GM23338 (cell line): ENCODE data around the gene TNFRSF4. TPM values are rescaled to one million over a fixed set of nuclear protein-coding genes. Genes with fewer than 3 reads are reported as not detected.

Experiments used
- CREB1 ChIP-seq: fragments of 250-450 bp; sonication (Bioruptor Pico); IDR thresholded peaks from 2 replicates; pipeline ENCODE4 v1.5.0; 2020; ENCODE audit warnings: low read depth, mild to moderate bottlenecking, moderate library complexity
- JUNB ChIP-seq: IDR thresholded peaks from one replicate; pipeline ENCODE4 v1.6.1; 2016; ENCODE audit warnings: antibody characterized with exemption; ENCODE audit not compliant: unreplicated experiment
- NANOG ChIP-seq: IDR thresholded peaks from 2 replicates; pipeline ENCODE4 v1.6.1; 2016; ENCODE audit warnings: antibody characterized with exemption, borderline replicate concordance
- STAT1 ChIP-seq: IDR thresholded peaks from one replicate; pipeline ENCODE4 v1.6.1; 2016; ENCODE audit warnings: antibody characterized with exemption; ENCODE audit not compliant: unreplicated experiment
- ZNF114 ChIP-seq: fragments of 250-450 bp; sonication (Bioruptor Pico); IDR thresholded peaks from 2 replicates; pipeline ENCODE4 v1.5.0; 2020; ENCODE audit warnings: mild to moderate bottlenecking, moderate library complexity
- polyA plus RNA-seq: library from polyadenylated mRNA; unstranded; fragments of >200 nt; fragmentation: Nextera tagmentation; extraction: Ambion mirVana; gene quantifications from 2 replicates; pipeline ENCODE4 v1.2.1, GENCODE V29; 2016
- total RNA-seq: library from RNA; depleted of rRNA; stranded (reverse); fragments of >200 nt; shearing (Covaris generic); gene quantifications from 2 replicates; pipeline ENCODE4 v1.2.3, GENCODE V29; 2014
- TF ChIP-seq, protein P1 (sequence below): fragments of 250-450 bp; sonication (Bioruptor Pico); IDR thresholded peaks from 2 replicates; pipeline ENCODE4 v1.5.0; 2020; ENCODE audit warnings: mild to moderate bottlenecking, moderate library complexity
- TF ChIP-seq, protein P2 (sequence below), 2 experiments: fragments of 200-600 bp in 1 of 2; sonication (generic) in 1 of 2; conservative IDR thresholded peaks; 2 replicates each; pipeline versions ENCODE4 v1.5.1 to v1.6.1; 2016 to 2017; ENCODE audit warnings: antibody characterized with exemption in 2 of 2, low read depth in 2 of 2, mild to moderate bottlenecking in 2 of 2, moderate library complexity in 1 of 2
- TF ChIP-seq, protein P3 (sequence below): IDR thresholded peaks from one replicate; pipeline ENCODE4 v1.6.1; 2018; ENCODE audit warnings: antibody characterized with exemption; ENCODE audit not compliant: unreplicated experiment

The TNFRSF4 gene
- total and polyA plus RNA-seq, 2 experiments from 2014 or later: not detected

DNA sequence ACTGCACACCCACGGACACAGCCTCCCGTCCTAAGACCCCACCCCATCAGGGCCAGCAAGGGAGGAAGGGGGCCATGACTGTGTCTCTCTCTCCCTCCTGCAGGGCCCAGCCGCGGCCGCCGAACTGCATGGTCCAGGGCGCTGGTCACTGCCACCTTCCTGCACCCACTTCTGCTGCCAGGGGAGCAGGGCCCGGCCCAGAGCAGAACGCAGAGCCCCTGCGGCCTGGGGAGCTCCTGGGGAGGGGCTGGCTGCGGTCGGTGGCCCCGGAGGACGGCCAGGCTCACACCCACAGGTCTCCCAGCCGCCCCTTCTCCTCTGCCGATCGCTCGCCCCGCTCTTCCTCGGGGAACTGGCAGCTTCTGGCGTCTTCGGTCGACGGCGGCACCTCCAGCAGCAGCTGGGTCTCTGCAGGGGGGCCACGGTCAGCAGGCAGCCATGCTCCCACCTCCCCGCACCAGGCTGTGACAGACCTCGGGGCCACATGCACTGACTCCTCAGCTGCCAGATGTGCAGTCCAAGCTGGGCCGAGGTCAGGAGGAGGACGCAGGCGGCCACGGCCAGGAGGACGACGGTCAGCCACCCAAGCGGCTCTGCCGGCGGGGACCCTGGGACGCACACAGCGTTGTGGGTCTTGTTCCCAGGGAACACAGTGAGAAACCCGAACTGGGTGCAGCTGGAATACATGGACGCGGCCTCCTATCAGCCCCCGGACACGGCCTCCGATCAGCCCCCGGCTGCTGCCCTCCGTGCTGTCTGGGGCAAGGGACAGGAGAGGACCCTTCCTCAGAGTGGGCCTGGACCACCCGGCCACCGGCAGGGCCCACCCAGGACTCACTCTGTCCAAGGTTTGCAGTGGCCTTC is 10.2 kb downstream of the TNFRSF4 start (continued):
- TF ChIP-seq, protein P1, sequence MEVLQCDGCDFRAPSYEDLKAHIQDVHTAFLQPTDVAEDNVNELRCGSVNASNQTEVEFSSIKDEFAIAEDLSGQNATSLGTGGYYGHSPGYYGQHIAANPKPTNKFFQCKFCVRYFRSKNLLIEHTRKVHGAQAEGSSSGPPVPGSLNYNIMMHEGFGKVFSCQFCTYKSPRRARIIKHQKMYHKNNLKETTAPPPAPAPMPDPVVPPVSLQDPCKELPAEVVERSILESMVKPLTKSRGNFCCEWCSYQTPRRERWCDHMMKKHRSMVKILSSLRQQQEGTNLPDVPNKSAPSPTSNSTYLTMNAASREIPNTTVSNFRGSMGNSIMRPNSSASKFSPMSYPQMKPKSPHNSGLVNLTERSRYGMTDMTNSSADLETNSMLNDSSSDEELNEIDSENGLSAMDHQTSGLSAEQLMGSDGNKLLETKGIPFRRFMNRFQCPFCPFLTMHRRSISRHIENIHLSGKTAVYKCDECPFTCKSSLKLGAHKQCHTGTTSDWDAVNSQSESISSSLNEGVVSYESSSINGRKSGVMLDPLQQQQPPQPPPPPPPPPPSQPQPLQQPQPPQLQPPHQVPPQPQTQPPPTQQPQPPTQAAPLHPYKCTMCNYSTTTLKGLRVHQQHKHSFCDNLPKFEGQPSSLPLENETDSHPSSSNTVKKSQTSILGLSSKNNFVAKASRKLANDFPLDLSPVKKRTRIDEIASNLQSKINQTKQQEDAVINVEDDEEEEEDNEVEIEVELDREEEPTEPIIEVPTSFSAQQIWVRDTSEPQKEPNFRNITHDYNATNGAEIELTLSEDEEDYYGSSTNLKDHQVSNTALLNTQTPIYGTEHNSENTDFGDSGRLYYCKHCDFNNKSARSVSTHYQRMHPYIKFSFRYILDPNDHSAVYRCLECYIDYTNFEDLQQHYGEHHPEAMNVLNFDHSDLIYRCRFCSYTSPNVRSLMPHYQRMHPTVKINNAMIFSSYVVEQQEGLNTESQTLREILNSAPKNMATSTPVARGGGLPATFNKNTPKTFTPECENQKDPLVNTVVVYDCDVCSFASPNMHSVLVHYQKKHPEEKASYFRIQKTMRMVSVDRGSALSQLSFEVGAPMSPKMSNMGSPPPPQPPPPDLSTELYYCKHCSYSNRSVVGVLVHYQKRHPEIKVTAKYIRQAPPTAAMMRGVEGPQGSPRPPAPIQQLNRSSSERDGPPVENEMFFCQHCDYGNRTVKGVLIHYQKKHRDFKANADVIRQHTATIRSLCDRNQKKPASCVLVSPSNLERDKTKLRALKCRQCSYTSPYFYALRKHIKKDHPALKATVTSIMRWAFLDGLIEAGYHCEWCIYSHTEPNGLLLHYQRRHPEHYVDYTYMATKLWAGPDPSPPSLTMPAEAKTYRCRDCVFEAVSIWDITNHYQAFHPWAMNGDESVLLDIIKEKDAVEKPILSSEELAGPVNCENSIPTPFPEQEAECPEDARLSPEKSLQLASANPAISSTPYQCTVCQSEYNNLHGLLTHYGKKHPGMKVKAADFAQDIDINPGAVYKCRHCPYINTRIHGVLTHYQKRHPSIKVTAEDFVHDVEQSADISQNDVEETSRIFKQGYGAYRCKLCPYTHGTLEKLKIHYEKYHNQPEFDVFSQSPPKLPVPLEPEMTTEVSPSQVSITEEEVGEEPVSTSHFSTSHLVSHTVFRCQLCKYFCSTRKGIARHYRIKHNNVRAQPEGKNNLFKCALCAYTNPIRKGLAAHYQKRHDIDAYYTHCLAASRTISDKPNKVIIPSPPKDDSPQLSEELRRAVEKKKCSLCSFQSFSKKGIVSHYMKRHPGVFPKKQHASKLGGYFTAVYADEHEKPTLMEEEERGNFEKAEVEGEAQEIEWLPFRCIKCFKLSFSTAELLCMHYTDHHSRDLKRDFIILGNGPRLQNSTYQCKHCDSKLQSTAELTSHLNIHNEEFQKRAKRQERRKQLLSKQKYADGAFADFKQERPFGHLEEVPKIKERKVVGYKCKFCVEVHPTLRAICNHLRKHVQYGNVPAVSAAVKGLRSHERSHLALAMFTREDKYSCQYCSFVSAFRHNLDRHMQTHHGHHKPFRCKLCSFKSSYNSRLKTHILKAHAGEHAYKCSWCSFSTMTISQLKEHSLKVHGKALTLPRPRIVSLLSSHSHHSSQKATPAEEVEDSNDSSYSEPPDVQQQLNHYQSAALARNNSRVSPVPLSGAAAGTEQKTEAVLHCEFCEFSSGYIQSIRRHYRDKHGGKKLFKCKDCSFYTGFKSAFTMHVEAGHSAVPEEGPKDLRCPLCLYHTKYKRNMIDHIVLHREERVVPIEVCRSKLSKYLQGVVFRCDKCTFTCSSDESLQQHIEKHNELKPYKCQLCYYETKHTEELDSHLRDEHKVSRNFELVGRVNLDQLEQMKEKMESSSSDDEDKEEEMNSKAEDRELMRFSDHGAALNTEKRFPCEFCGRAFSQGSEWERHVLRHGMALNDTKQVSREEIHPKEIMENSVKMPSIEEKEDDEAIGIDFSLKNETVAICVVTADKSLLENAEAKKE (CRISPR knock-in tag): no peak
- TF ChIP-seq CREB1 (CRISPR knock-in tag): no peak
- no peak for TF ChIP-seq NANOG
- TF ChIP-seq JUNB: no peak
- TF ChIP-seq ZNF114 (CRISPR knock-in tag): no peak
- TF ChIP-seq, protein P2, sequence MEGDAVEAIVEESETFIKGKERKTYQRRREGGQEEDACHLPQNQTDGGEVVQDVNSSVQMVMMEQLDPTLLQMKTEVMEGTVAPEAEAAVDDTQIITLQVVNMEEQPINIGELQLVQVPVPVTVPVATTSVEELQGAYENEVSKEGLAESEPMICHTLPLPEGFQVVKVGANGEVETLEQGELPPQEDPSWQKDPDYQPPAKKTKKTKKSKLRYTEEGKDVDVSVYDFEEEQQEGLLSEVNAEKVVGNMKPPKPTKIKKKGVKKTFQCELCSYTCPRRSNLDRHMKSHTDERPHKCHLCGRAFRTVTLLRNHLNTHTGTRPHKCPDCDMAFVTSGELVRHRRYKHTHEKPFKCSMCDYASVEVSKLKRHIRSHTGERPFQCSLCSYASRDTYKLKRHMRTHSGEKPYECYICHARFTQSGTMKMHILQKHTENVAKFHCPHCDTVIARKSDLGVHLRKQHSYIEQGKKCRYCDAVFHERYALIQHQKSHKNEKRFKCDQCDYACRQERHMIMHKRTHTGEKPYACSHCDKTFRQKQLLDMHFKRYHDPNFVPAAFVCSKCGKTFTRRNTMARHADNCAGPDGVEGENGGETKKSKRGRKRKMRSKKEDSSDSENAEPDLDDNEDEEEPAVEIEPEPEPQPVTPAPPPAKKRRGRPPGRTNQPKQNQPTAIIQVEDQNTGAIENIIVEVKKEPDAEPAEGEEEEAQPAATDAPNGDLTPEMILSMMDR (conservative IDR thresholded peaks at IDR 0.05; ENCODE audit: low read depth in 2 of 2): no peak
- TF ChIP-seq, protein P3, sequence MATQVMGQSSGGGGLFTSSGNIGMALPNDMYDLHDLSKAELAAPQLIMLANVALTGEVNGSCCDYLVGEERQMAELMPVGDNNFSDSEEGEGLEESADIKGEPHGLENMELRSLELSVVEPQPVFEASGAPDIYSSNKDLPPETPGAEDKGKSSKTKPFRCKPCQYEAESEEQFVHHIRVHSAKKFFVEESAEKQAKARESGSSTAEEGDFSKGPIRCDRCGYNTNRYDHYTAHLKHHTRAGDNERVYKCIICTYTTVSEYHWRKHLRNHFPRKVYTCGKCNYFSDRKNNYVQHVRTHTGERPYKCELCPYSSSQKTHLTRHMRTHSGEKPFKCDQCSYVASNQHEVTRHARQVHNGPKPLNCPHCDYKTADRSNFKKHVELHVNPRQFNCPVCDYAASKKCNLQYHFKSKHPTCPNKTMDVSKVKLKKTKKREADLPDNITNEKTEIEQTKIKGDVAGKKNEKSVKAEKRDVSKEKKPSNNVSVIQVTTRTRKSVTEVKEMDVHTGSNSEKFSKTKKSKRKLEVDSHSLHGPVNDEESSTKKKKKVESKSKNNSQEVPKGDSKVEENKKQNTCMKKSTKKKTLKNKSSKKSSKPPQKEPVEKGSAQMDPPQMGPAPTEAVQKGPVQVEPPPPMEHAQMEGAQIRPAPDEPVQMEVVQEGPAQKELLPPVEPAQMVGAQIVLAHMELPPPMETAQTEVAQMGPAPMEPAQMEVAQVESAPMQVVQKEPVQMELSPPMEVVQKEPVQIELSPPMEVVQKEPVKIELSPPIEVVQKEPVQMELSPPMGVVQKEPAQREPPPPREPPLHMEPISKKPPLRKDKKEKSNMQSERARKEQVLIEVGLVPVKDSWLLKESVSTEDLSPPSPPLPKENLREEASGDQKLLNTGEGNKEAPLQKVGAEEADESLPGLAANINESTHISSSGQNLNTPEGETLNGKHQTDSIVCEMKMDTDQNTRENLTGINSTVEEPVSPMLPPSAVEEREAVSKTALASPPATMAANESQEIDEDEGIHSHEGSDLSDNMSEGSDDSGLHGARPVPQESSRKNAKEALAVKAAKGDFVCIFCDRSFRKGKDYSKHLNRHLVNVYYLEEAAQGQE: no peak
- no peak for TF ChIP-seq STAT1
